ENCODE results near the gene MDH2. TPM values are rescaled to one million over a fixed set of nuclear protein-coding genes. Genes with fewer than 3 reads are reported as not detected.
A peak's percentile ranks its signal among the peaks of the same experiment; 100 is the strongest.

Gene MDH2
- total and polyA plus RNA-seq, 12 donors: 66.1 to 686 (median 441) TPM

DNA sequence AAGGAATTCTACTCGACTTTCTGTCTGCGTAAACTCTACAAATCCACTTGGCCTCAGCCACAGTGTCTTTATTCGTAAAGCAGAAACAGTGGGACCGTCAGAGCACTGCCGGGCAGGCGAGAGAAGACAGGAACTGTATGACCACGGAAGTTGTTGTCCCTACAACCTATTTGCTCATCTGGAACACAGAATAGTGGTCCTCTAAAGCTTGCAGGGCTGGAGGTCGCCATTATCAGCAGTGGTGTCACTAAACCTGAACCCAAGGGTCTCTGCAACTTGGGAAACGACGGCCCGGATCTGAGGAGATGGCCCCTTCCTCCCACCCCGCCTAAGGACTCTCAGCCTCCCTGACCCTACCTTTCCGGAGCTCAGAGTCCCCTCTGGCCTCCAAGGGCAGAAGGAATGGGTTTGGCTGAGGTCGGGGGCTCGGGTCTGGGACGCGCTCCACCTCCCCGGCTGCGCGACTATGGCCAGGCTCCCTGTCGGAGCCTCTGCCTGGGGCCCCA is 548 bp upstream of the MDH2 start:
- H3K4me1 ChIP-seq: peaks cover 2 to 55% (median 30%) of the 10 kb centered on the region in 9 donors
- intact Hi-C loops (cut with DNase I): loop anchor here in 1 of 10 donors (10.0 kb wide), 1 partner anchor 87 kb away; no protein-coding TSS in a partner anchor
- H3K36me3 ChIP-seq: peaks cover 0 to 19% (median 0%) of the 10 kb centered on the region in 9 donors
- TF ChIP-seq CTCF (IDR thresholded peaks at IDR 0.05): no peak
- peak overlapping the region; percentile 74 to 97 (median 96) for H3K27ac ChIP-seq
- H3K27me3 ChIP-seq: no peaks in the 10 kb centered on the region
- no peaks in the 10 kb centered on the region for H3K9me3 ChIP-seq
- DNase-seq (no peak), ATAC-seq (peak in 5 of 8 donors; percentile 0 to 69 (median 60))
- 1 to 2% methylated on average over 21 of the region's 21 CpGs for WGBS, 2 donors
- H3K4me3 ChIP-seq: peak overlapping the region; percentile 74 to 97 (median 91)

DNA sequence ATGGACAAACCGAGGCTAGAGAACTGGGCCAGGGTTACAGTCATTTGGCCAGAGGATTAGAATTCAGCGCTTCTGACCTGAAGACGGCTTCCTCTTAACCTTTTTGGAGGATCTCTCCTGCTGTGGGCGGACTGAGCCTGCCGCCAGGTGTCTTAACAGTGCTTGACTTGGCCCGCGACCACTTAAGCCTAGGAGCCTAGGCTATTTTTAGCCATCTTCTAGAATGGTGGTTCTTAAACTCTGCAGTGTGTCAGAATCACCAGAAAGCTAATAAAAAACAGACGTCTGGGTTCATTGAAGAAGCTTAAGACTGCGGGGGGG is 722 bp downstream of the MDH2 start:
- peak in 3 of 9 donors; percentile 8 to 20 (median 17) for TF ChIP-seq CTCF (IDR thresholded peaks at IDR 0.05)
- H3K9me3 ChIP-seq: no peaks in the 10 kb centered on the region
- WGBS, 2 donors: 3 to 8% methylated on average over 9 of the region's 9 CpGs
- ATAC-seq: peak in 6 of 8 donors; percentile 12 to 48 (median 22)
- peaks cover 0 to 32% (median 0%) of the 10 kb centered on the region in 9 donors for H3K36me3 ChIP-seq
- intact Hi-C loops (cut with DNase I): loop anchor here in 2 of 10 donors (2.0 to 10.0 kb wide), 2 partner anchors 82 to 86 kb away; no protein-coding TSS in a partner anchor
- H3K4me1 ChIP-seq: peaks cover 2 to 66% (median 37%) of the 10 kb centered on the region in 9 donors
- H3K27me3 ChIP-seq: no peaks in the 10 kb centered on the region
- peak overlapping the region; percentile 74 to 97 (median 91) for H3K4me3 ChIP-seq
- peak overlapping the region in 9 of 10 donors; percentile 86 to 97 (median 96) for H3K27ac ChIP-seq
- no peak for DNase-seq

DNA sequence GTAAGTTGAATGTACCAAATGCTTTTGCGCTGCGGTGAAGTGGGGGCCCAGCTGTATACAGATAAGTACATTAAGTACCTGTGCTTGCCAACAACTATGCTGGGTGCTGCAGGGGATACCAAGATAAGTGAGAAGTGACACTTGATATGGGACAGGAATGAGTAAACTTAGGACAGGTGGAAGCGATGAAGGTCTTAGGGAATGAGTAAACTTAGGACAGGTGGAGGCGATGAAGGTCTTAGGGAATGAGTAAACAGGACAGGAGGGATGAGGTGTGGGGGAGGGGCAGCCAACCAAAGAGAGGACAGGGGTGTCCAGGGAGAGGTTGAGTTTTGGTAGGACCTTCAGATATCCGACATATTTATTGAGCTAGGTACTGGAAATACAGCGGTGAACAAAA is 1.4 kb downstream of the MDH2 start:
- no peaks in the 10 kb centered on the region for H3K9me3 ChIP-seq
- ATAC-seq (no peak), DNase-seq (no peak)
- H3K27me3 ChIP-seq: no peaks in the 10 kb centered on the region
- peak overlapping the region in 9 of 10 donors; percentile 74 to 97 (median 92) for H3K4me3 ChIP-seq
- TF ChIP-seq CTCF (IDR thresholded peaks at IDR 0.05): no peak
- H3K27ac ChIP-seq: peak overlapping the region in 4 of 10 donors; percentile 95 to 96 (median 96)
- H3K4me1 ChIP-seq: peaks cover 2 to 72% (median 37%) of the 10 kb centered on the region in 9 donors
- WGBS, 2 donors: 65 to 83% methylated on average over 6 of the region's 6 CpGs
- peaks cover 0 to 38% (median 0%) of the 10 kb centered on the region in 9 donors for H3K36me3 ChIP-seq
- intact Hi-C loops (cut with DNase I): loop anchor here in 2 of 10 donors (2.0 to 10.0 kb wide), 2 partner anchors 82 to 86 kb away; no protein-coding TSS in a partner anchor

GRCh38 chr7:76050545-76050944 is 2.6 kb downstream of the MDH2 start:
- DNase-seq (no peak), ATAC-seq (no peak)
- WGBS, 2 donors: 90 to 91% methylated on average over 5 of the region's 5 CpGs
- intact Hi-C loops (cut with DNase I): no loop called here
- H3K4me3 ChIP-seq: no peak overlapping the region
- H3K27me3 ChIP-seq: no peaks in the 10 kb centered on the region
- H3K36me3 ChIP-seq: peaks cover 0 to 51% (median 4%) of the 10 kb centered on the region in 9 donors
- H3K9me3 ChIP-seq: no peaks in the 10 kb centered on the region
- H3K27ac ChIP-seq: no peak overlapping the region
- peaks cover 2 to 80% (median 44%) of the 10 kb centered on the region in 9 donors for H3K4me1 ChIP-seq
- TF ChIP-seq CTCF (IDR thresholded peaks at IDR 0.05): no peak

Data from heart right ventricle (tissue), 16 donors.